Cardiac muscle cell (in vitro differentiated cells and primary cell): ENCODE data around the gene PPP2R2C. TPM values are rescaled to one million over a fixed set of nuclear protein-coding genes. Genes with fewer than 3 reads are reported as not detected.

Experiments used
- DNase-seq, 2 donors: peaks; one replicate each; pipeline versions ENCODE4 v3.0.0 to v3.0.0-alpha.2; 2010 to 2017; ENCODE audit warnings: low read depth in 1 of 2, low spot score in 1 of 2
- H3K27ac ChIP-seq: fragments of 200-600 bp; sonication (generic); 2 replicates; pipeline ENCODE4 v1.5.1; 2016
- H3K27me3 ChIP-seq: fragments of 200-600 bp; sonication (generic); 2 replicates; pipeline ENCODE4 v1.6.0; 2016; ENCODE audit warnings: control low read depth
- H3K36me3 ChIP-seq: fragments of 200-600 bp; sonication (generic); 2 replicates; pipeline ENCODE4 v1.5.1; 2016; ENCODE audit warnings: control low read depth
- H3K4me1 ChIP-seq: fragments of 200-600 bp; sonication (generic); 2 replicates; pipeline ENCODE4 v1.8.1; 2017; ENCODE audit warnings: low read depth, mild to moderate bottlenecking, mixed run types
- H3K4me3 ChIP-seq: fragments of 200-600 bp; sonication (generic); 2 replicates; pipeline ENCODE4 v1.5.1; 2016; ENCODE audit warnings: mild to moderate bottlenecking
- H3K9me3 ChIP-seq: fragments of 200-600 bp; sonication (generic); 2 replicates; pipeline ENCODE4 v1.5.1; 2017; ENCODE audit warnings: low read depth, mild to moderate bottlenecking, control low read depth
- polyA plus RNA-seq: library from polyadenylated mRNA; unstranded; fragments of >200 nt; fragmentation: Nextera tagmentation; extraction: Ambion mirVana; gene quantifications from 2 replicates; pipeline ENCODE4 v1.2.1, GENCODE V29; 2016
- total RNA-seq: library from RNA; depleted of rRNA; stranded (reverse); fragments of >200 nt; gene quantifications from 2 replicates; pipeline ENCODE4 v1.2.3, GENCODE V29; 2016
- TF ChIP-seq, protein P1 (sequence below): IDR thresholded peaks from 2 replicates; pipeline ENCODE4 v1.5.1; 2012; ENCODE audit warnings: low read depth, mild to moderate bottlenecking, low read length

PPP2R2C gene
- total and polyA plus RNA-seq, 2 experiments from 2014 or later = not detected

DNA sequence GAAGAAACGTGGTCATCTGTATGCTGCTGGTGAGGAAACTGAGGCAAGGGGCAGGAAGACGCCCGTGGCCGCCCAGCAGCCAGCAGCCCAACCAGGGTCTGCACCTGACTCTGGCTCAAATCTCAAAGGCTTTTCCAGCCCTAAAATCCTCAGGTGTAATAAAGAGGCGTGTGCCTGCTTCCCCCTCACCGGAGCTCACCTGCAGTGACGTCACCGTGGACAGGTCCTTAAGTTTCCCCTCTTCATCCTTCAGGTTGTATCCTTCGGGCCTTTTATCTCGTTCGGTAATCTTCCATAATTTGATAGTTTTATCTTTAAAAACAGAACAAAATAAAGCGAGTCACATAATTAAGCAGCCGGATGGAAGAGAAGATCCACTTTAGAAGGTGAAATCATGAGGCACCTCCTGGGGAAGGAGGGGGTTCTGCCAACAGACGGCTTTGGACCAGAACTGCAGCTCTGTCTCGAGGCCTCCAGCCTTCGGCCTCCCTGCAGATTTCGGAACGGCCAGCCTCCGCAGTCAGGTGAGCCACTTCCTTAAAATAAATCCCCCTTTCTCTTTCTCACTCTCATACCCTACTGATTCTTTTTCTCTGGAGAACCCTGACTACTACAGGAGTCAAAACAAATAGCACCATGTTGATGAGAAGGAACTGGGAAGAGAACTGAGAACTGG lies 96.7 kb downstream of the PPP2R2C start:
- Histone ChIP-seq H3K27me3 (no peaks in the 10 kb centered on the region), H3K4me1 (no peaks in the 10 kb centered on the region), H3K9me3 (no peaks in the 10 kb centered on the region), H3K4me3 (no peak overlapping the region), H3K27ac (no peak overlapping the region), H3K36me3 (no peaks in the 10 kb centered on the region)
- TF ChIP-seq, protein P1, sequence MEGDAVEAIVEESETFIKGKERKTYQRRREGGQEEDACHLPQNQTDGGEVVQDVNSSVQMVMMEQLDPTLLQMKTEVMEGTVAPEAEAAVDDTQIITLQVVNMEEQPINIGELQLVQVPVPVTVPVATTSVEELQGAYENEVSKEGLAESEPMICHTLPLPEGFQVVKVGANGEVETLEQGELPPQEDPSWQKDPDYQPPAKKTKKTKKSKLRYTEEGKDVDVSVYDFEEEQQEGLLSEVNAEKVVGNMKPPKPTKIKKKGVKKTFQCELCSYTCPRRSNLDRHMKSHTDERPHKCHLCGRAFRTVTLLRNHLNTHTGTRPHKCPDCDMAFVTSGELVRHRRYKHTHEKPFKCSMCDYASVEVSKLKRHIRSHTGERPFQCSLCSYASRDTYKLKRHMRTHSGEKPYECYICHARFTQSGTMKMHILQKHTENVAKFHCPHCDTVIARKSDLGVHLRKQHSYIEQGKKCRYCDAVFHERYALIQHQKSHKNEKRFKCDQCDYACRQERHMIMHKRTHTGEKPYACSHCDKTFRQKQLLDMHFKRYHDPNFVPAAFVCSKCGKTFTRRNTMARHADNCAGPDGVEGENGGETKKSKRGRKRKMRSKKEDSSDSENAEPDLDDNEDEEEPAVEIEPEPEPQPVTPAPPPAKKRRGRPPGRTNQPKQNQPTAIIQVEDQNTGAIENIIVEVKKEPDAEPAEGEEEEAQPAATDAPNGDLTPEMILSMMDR = no peak
- DNase-seq = no peak

DNA sequence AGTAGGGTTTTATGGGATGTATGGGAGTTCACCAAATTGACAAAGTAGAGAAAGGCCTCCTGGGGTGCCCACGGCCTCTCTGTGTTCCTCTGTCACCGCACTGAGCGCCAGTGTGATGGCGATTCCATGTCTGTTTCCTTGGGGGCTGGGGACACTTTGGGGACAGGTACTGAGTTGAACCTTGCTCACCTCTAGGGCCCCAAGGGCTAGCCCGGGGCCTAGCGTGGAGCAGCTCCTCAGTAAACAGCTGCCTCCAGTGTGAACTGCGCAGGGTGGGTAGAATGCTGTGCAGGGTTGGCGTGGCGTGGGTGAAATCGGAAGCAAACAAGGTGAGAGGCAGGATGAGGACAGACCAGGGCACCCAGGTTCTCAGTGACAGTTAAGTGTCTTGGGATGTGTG lies 97.8 kb downstream of the PPP2R2C start:
- no peak for DNase-seq
- no peak overlapping the region for H3K4me3 ChIP-seq
- no peaks in the 10 kb centered on the region for H3K36me3 ChIP-seq
- H3K4me1 ChIP-seq = no peaks in the 10 kb centered on the region
- no peaks in the 10 kb centered on the region for H3K27me3 ChIP-seq
- H3K27ac ChIP-seq = no peak overlapping the region
- no peaks in the 10 kb centered on the region for H3K9me3 ChIP-seq
- TF ChIP-seq, protein P1 = no peak

- H3K27me3 ChIP-seq = no peaks in the 10 kb centered on the region
- H3K27ac ChIP-seq = no peak overlapping the region
- no peak overlapping the region for H3K4me3 ChIP-seq
- TF ChIP-seq, protein P1 = no peak
- no peak for DNase-seq
- H3K9me3 ChIP-seq = no peaks in the 10 kb centered on the region
- H3K4me1 ChIP-seq = no peaks in the 10 kb centered on the region
- no peaks in the 10 kb centered on the region for H3K36me3 ChIP-seq
Measured at GRCh38 chr4:6373541-6374410, 98.6 kb downstream of the PPP2R2C start.

- TF ChIP-seq, protein P1 = no peak
- Histone ChIP-seq H3K4me1 (no peaks in the 10 kb centered on the region), H3K36me3 (no peaks in the 10 kb centered on the region), H3K4me3 (no peak overlapping the region), H3K27me3 (no peaks in the 10 kb centered on the region), H3K27ac (no peak overlapping the region), H3K9me3 (no peaks in the 10 kb centered on the region)
- DNase-seq = peak; percentile 31 to 45
Measured at GRCh38 chr4:6372649-6373525, 99.5 kb downstream of the PPP2R2C start.

DNA sequence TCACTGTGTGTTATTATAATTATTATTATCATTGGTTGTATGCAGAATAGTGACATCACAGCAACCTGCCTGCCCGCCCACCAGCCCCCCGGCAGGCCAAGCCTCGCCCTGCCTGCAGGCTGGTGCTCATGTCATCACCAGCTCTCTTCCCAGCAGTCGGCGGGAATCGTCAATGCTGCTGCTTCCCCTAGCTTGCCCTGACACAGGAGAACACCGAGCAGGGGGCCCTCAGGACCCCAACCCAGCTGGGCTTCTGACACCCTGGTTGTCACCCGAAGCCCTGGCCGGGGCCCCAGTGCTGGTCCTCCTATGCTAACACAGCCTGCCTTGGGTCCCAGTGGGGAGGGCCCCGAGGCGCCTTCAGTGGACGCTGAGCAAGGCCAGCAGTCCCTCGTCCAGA lies 100.6 kb downstream of the PPP2R2C start:
- no peaks in the 10 kb centered on the region for H3K36me3 ChIP-seq
- H3K4me1 ChIP-seq = no peaks in the 10 kb centered on the region
- no peak for DNase-seq
- no peaks in the 10 kb centered on the region for H3K27me3 ChIP-seq
- H3K9me3 ChIP-seq = no peaks in the 10 kb centered on the region
- no peak overlapping the region for H3K4me3 ChIP-seq
- no peak overlapping the region for H3K27ac ChIP-seq
- TF ChIP-seq, protein P1 = no peak
